Natural killer cell treated with Interleukin-12 subunit alpha and Interleukin-12 subunit beta and Interleukin-15 and Interleukin-18, amount 100 ng/mL, for 72 hours (primary cell): ENCODE data around the gene NOC2L. TPM values are rescaled to one million over a fixed set of nuclear protein-coding genes. Genes with fewer than 3 reads are reported as not detected.
A peak's percentile ranks its signal among the peaks of the same experiment; 100 is the strongest.
"Not testable (repeated sequence)": the region's sequence is repeated elsewhere in the genome, so short reads cannot be mapped to it uniquely, and the experiment has no call there.

Experiments
- ATAC-seq, 2 donors: fragments of 150-1000 bp; cut with Tn5 transposase in 1 of 2; sonication (Bioruptor Pico), chemical (Tn5 transposase) in 1 of 2; 2 replicates each; pipeline ENCODE4 v1.10.0; 2021
- DNase-seq: peaks from one replicate; pipeline ENCODE4 v3.0.0; 2022; ENCODE audit warnings: low spot score
- H3K27ac Mint-ChIP-seq, 2 donors: 1 replicate in 1 of 2; 2 replicates in 1 of 2; pipeline ENCODE4 v1.8.0; 2022; ENCODE audit warnings: mixed read lengths in 2 of 2, mild to moderate bottlenecking in 1 of 2, moderate library complexity in 1 of 2
- H3K27me3 Mint-ChIP-seq, 2 donors: 1 replicate in 1 of 2; 2 replicates in 1 of 2; pipeline ENCODE4 v1.8.0; 2022; ENCODE audit warnings: mixed read lengths in 2 of 2
- H3K36me3 Mint-ChIP-seq: one replicate; pipeline ENCODE4 v1.8.0; 2022; ENCODE audit warnings: mixed read lengths
- H3K4me1 Mint-ChIP-seq, 2 donors: 1 replicate in 1 of 2; 2 replicates in 1 of 2; pipeline ENCODE4 v1.8.0; 2022; ENCODE audit warnings: low read depth in 2 of 2, mixed read lengths in 2 of 2, mild to moderate bottlenecking in 1 of 2
- H3K4me3 Mint-ChIP-seq: one replicate; pipeline ENCODE4 v1.8.0; 2022; ENCODE audit warnings: mixed read lengths
- H3K9me3 Mint-ChIP-seq: 2 replicates; pipeline ENCODE4 v1.8.0; 2022; ENCODE audit warnings: mixed read lengths
- total RNA-seq, 2 donors: library from RNA; stranded (reverse); gene quantifications; one replicate each; pipeline ENCODE4 v1.2.3, GENCODE V29; 2022

NOC2L gene
- total RNA-seq, 2 donors from 2014 or later, result 113 to 143 TPM

DNA sequence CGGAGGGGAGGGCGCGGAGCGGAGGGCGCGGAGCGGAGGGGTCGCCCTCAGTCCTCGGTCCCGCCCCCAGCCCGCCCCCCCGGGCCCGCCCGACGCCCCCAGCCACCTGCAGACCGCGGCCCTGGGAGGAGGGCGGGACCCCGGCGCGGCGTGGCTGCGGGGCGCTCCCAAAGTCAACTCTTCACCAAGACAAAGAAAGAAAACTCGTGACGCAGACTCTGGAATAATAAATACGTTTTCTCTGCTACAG lies 39.6 kb upstream of the NOC2L start:
- Mint-ChIP-seq H3K4me3 (no peak overlapping the region), H3K27me3 (peaks cover 10 to 15% of the 10 kb centered on the region in 2 donors), H3K9me3 (no peaks in the 10 kb centered on the region), H3K4me1 (peaks cover 0 to 7% of the 10 kb centered on the region in 2 donors), H3K27ac (no peak overlapping the region), H3K36me3 (no peaks in the 10 kb centered on the region)
- DNase-seq (no peak), ATAC-seq (no peak)

DNA sequence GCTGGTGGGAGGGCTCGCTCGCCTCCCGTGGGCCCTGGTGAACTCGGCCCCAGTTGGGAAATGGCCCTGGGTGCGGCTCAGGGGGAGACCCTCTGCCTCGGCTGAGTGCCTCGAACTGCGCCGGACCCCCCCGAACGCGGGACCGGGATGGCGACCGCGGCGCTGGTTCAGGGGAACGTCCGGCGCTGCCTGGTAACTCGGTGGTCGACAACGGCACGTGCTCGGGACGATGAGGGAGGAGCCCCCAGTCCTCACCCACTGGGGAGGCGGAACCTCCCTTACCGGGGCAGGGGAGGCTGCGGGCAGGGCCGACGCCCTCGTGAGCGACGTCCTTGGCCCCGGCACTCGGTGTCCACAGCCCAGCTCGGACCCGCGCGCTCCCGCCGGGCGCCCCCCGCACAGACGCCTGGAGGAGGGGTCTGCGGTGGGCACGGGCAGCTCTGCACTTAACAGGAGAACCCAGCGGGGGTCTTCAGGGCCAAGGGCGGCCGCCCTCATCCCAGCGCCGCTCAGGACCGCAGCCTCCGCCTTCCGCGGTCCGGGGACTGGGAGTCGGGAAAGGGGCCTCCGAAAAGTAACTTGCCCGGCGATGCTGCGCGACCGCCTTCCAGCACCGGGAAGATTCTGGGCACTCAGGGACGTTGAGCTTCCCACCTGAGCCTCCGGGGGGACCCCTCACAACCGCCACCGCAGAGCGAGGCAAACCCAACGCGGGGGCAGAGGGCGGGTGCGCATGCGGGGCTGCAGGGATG lies 39.1 kb upstream of the NOC2L start:
- Mint-ChIP-seq H3K9me3 (no peaks in the 10 kb centered on the region), H3K4me3 (no peak overlapping the region), H3K4me1 (peaks cover 0 to 7% of the 10 kb centered on the region in 2 donors), H3K27ac (no peak overlapping the region), H3K27me3 (peaks cover 10 to 15% of the 10 kb centered on the region in 2 donors), H3K36me3 (no peaks in the 10 kb centered on the region)
- ATAC-seq (no peak), DNase-seq (peak; percentile 55)

DNA sequence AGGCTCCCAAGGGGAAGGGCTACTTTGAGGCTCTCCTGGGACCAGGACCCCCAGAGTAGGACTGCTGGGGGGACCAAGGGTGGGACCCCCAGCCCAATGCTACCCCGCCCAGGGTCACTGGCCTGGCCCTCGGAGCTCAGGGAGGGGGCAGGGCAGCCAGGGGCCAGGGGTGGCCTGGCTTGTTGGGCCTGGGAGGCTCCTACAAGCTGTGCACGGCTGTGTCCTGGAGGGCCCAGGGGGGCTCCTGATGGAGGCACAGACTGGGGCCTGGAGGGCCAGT lies 38.6 kb upstream of the NOC2L start:
- Mint-ChIP-seq H3K4me3 (no peak overlapping the region), H3K27me3 (peaks cover 11 to 18% of the 10 kb centered on the region in 2 donors), H3K4me1 (peaks cover 3 to 9% of the 10 kb centered on the region in 2 donors), H3K27ac (no peak overlapping the region), H3K36me3 (peaks cover under 1% of the 10 kb centered on the region), H3K9me3 (no peaks in the 10 kb centered on the region)
- DNase-seq, result peak; percentile 56
- no peak for ATAC-seq

DNA sequence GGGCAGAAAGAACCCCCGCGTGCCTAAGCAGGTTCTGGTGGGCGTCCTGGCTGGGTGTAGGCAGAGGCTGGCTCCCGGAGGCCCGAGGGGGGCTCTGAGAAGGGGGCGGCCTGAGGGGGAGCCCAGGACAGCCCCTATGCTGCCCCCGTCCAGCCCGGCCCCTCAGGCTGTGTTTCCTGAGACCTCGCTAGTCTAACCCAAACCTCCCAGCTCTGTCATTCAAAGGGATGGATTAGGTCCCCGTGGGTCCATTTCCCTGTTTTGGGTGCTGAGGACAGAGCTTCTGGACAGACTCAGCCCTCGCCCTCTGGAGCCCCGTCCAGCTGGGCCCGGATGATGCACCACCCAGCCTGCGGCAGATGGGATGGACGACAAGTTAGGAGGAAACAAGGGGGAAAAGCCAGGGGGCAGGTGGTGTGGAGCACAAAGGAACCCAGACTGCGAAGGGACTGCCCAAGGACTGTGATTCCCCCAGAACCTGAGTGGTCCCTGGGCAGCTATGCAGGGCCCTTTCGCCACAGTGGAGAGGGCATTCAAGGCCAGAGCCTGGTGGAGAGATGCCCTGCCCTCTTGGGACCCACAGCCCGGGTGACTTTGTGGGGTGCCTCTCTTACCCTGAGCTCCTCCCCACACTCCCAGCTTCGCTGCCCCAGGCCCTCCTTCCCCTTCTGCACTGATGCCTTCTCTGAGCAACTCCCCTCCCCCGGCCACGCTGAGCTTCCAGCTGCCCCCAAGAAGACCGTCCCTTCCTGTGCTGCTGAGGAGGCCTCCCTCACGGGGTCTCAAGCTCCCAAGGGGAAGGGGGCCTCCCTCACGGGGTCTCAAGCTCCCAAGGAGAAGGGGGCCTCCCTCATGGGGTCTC lies 38.0 kb upstream of the NOC2L start:
- peaks cover 9 to 12% of the 10 kb centered on the region in 2 donors for H3K4me1 Mint-ChIP-seq
- DNase-seq (peak; percentile 62), ATAC-seq (no peak)
- H3K27ac Mint-ChIP-seq, result no peak overlapping the region
- no peaks in the 10 kb centered on the region for H3K9me3 Mint-ChIP-seq
- H3K36me3 Mint-ChIP-seq, result peaks cover 5% of the 10 kb centered on the region
- H3K27me3 Mint-ChIP-seq, result peaks cover 14 to 24% of the 10 kb centered on the region in 2 donors
- H3K4me3 Mint-ChIP-seq, result no peak overlapping the region

DNA sequence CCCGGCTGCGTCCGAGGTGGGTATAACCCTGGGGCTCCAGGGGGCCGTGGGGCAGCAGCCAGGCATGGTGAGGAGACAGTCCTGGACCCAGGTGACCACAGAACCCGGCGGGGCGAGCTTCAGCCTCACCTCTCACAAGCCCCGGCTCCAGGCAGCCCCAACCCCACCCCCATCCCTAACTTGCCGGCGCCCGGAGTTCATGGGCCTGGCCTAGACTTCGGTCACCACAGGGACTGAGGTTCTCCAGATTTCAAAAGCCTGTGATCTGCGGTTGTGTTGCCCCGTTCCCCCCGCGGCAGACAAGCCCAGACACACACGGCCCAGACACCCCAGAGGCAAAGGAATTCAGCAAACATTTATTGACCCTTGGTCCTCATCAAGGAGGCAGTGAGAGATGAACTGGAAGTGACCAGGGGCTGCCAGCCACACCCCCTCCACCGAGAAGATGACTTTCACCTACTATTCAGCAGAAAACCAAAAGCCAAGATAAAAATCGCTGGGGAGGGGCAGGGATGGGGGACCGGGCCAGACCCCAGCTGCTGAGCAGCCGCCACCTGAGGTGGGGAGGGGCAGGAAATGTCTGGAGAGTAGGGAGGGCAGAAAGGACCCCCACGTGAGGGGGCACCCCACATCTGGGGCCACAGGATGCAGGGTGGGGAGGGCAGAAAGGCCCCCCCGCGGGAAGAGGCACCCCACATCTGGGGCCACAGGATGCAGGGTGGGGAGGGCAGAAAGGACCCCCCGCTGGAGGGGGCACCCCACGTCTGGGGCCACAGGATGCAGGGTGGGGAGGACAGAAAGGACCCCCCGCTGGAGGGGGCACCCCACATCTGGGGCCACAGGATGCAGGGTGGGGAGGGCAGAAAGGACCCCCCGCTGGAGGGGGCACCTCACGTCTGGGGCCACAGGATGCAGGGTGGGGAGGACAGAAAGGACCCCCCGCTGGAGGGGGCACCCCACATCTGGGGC lies 36.9 kb upstream of the NOC2L start:
- Mint-ChIP-seq H3K9me3 (peaks cover 3% of the 10 kb centered on the region), H3K36me3 (peaks cover 5% of the 10 kb centered on the region), H3K4me3 (no peak overlapping the region), H3K27ac (no peak overlapping the region), H3K27me3 (peaks cover 17 to 29% of the 10 kb centered on the region in 2 donors), H3K4me1 (peaks cover 14% of the 10 kb centered on the region in 2 donors)
- DNase-seq (peak; percentile 58), ATAC-seq (no peak)

DNA sequence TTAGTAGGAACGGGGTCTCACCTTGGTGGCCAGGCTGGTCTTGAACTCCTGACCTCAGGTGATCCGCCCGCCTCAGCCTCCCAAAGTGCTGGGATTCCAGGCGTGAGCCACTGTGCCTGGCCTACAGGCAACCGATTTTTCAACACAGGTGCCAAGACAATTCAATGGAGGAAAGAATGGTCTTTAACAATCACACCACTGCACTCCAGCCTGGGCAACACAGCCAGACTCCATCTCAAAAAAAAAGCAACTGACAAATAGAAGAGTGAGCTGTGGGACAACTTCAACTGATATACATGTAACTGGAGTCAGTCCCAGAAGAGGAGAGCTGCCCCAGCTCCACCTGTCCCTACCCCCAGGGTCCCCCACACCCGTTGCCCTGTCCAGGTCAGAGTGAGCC lies 35.5 kb upstream of the NOC2L start:
- peaks cover 11 to 14% of the 10 kb centered on the region in 2 donors for H3K4me1 Mint-ChIP-seq
- DNase-seq, result peak; percentile 28
- peaks cover 17 to 32% of the 10 kb centered on the region in 2 donors for H3K27me3 Mint-ChIP-seq
- peak overlapping the region in 1 of 2 donors; percentile 40 for H3K27ac Mint-ChIP-seq
- H3K4me3 Mint-ChIP-seq, H3K36me3 Mint-ChIP-seq, ATAC-seq, H3K9me3 Mint-ChIP-seq: not testable (repeated sequence)

DNA sequence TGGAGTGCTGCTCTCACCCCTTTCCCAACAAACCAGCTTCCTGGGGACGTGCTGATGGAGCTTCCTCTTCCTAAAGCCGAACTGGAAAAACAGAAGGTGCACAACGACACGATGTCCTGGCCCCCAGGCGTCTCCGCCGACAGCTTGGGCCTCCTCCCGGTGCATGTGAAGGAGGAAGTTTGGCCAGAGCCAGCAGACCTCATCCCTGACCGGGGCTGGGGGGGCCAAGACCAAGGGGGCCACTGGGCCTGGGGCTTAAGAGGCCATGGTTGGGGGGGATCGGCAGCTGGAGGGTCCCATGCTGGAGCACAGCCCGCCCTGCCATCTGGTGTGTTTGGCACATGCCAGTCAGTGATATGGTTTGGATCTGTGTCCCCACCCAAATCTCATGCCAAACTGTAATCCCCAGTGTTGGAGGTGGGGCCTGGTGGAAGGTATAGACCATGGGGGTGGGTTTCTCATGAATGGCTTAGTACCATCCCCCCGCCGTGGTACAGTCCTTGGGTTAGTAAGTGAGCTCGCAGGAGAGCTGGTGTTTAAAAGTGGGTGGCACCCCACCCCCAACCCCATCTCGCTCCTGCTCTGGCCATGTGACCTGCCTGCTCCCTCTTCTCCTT lies 34.4 kb upstream of the NOC2L start:
- H3K36me3 Mint-ChIP-seq, result peaks cover 5% of the 10 kb centered on the region
- no peak for ATAC-seq
- H3K9me3 Mint-ChIP-seq, result peaks cover 3% of the 10 kb centered on the region
- peak; percentile 54 for DNase-seq
- H3K27ac Mint-ChIP-seq, result no peak overlapping the region
- H3K4me3 Mint-ChIP-seq, result no peak overlapping the region
- H3K27me3 Mint-ChIP-seq, result peaks cover 25 to 42% of the 10 kb centered on the region in 2 donors
- peaks cover 11 to 14% of the 10 kb centered on the region in 2 donors for H3K4me1 Mint-ChIP-seq

DNA sequence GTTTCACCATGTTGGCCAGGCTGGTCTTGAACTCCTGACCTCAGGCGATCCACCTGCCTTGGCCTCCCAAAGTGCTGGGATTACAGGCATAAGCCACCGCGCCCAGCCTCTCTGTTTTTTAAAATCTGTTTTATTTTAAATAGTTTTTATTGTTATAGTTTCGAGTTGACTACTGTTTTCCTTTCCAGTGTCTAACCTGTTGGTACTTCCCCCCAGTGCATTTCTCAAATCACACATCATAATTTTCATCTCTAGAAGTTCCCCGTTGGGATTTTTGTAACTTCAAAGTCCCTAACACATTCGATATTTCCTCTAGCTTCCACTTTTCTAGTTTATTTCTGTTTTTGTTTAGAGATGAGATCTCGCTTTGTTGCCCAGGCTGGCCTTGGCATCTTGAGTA lies 33.3 kb upstream of the NOC2L start:
- DNase-seq (no peak), ATAC-seq (peak in 1 of 2 donors; percentile 43)
- Mint-ChIP-seq H3K27ac (peak overlapping the region in 1 of 2 donors; percentile 40), H3K27me3 (peaks cover 25 to 45% of the 10 kb centered on the region in 2 donors), H3K4me1 (peaks cover 11 to 14% of the 10 kb centered on the region in 2 donors), H3K4me3 (peak overlapping the region; percentile 33), H3K9me3 (peaks cover 3% of the 10 kb centered on the region), H3K36me3 (peaks cover 5% of the 10 kb centered on the region)

DNA sequence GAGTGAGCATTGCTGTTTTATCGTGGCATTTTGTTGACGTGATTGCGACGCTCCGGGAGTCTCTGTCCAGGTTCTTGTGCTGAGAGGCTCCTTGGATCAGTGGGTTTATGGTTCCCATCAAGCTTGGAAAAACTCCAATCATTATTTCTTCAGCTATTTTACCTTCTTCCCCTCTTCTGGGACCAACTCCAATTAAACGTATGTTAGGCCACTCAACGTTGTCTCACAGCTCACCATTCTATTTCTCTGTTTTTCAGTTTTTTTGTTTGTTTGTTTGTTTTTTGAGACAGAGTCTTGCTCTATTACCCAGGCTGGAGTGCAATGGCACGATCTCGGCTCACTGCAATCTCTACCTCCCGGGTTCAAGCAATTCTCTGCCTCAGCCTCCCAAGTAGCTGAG lies 32.8 kb upstream of the NOC2L start:
- peaks cover 23 to 45% of the 10 kb centered on the region in 2 donors for H3K27me3 Mint-ChIP-seq
- peaks cover 11 to 14% of the 10 kb centered on the region in 2 donors for H3K4me1 Mint-ChIP-seq

DNA sequence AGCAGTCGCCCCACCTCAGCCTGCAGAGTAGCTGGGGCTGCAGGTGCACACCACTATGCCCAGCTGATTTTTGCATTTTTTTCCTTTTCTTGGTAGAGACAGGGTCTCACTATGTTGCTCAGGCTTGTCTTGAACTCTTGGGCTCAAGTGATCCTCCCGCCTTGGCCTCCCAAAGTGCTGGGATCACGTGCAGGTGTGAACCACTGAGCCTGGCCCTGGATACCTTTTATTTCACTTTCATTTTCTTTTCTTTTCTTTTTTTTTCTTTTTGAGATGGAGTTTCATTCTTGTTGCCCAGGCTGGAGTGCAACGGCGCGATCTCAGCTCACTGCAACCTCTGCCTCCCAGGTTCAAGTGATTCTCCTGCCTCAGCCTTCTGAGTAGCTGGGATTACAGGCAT lies 32.2 kb upstream of the NOC2L start:
- H3K9me3 Mint-ChIP-seq, H3K4me3 Mint-ChIP-seq, DNase-seq, ATAC-seq, H3K36me3 Mint-ChIP-seq: not testable (repeated sequence)
- peaks cover 11 to 14% of the 10 kb centered on the region in 2 donors for H3K4me1 Mint-ChIP-seq
- peak overlapping the region in 1 of 2 donors; percentile 22 for H3K27ac Mint-ChIP-seq
- peaks cover 23 to 48% of the 10 kb centered on the region in 2 donors for H3K27me3 Mint-ChIP-seq

More for the DNA sequence above, 32.8 kb upstream of the NOC2L start:
- Mint-ChIP-seq H3K27ac (no peak overlapping the region), H3K36me3 (peaks cover 5% of the 10 kb centered on the region), H3K4me3 (no peak overlapping the region), H3K9me3 (peaks cover 3% of the 10 kb centered on the region)
- no peak for DNase-seq
- ATAC-seq, result no peak

DNA sequence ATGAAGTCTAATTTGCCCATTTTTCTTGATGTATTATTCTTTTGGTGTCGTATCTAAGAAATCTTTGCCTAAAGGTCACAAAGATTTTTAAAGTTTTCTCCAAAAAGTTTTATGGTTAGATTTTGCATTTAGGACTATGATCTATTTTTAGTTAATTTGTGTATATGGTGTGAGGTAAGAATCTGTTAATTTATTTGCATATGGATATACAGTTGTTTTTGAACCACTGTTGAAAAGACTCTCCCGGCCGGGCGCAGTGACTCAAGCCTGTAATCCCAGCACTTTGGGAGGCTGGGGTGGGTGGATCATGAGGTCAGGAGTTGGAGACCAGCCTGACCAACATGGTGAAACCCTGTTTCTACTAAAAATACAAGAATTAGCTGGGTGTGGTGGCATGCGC lies 29.0 kb upstream of the NOC2L start:
- H3K4me1 Mint-ChIP-seq, result peaks cover 8 to 14% of the 10 kb centered on the region in 2 donors

DNA sequence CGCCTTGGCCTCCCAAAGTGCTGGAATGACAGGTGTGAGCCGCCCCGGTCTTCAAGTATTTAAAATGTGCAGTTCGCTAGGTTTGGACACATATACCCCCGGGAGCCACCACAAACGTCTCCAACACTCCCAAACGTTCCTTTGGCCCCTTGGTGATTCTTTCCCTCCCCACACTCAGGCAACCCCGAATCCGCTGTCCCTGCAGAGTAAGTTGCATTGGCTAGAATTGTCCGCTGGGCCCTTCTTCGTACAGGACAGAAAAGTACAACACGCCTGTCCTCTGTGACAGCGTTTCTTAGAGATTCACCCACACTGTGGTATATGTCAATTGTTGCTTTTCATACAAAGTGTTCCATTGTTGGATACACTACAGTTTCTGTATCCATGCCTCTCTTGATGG lies 26.1 kb upstream of the NOC2L start:
- no peak for ATAC-seq

More for the DNA sequence above, 29.0 kb upstream of the NOC2L start:
- peaks cover 17 to 51% of the 10 kb centered on the region in 2 donors for H3K27me3 Mint-ChIP-seq
- H3K4me3 Mint-ChIP-seq, ATAC-seq, H3K9me3 Mint-ChIP-seq, H3K27ac Mint-ChIP-seq, DNase-seq, H3K36me3 Mint-ChIP-seq: not testable (repeated sequence)

DNA sequence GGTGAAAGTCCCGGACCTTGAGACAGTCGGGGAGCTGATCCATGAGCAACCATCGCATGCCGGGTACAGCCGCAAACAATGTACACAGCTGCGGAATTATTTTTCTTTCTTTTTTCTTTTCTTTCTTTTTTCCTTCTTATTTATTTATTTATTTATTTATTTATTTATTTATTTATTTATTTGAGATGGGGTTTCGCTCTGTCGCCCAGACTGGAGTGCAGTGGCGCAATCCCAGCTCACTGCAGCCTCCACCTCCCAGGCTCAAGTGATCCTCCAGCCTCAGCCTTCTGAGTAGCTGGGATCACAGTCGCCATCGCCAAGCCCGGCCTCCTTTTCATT lies 25.4 kb upstream of the NOC2L start:
- peaks cover 14 to 34% of the 10 kb centered on the region in 2 donors for H3K27me3 Mint-ChIP-seq
- H3K27ac Mint-ChIP-seq, result no peak overlapping the region
- no peak for ATAC-seq
- no peaks in the 10 kb centered on the region for H3K36me3 Mint-ChIP-seq
- no peaks in the 10 kb centered on the region for H3K4me1 Mint-ChIP-seq
- H3K4me3 Mint-ChIP-seq, result no peak overlapping the region
- no peaks in the 10 kb centered on the region for H3K9me3 Mint-ChIP-seq
- no peak for DNase-seq

More for the DNA sequence above, 26.1 kb upstream of the NOC2L start:
- Mint-ChIP-seq H3K9me3 (no peaks in the 10 kb centered on the region), H3K36me3 (no peaks in the 10 kb centered on the region), H3K27ac (no peak overlapping the region), H3K4me1 (no peaks in the 10 kb centered on the region), H3K27me3 (peaks cover 14 to 38% of the 10 kb centered on the region in 2 donors), H3K4me3 (no peak overlapping the region)
- no peak for DNase-seq
